GM12801 (cell line): ENCODE measurements around the gene CLNK.

Experiments
- TF ChIP-seq, protein P1 (sequence below): IDR thresholded peaks from one replicate; pipeline ENCODE4 v1.5.1; 2011; ENCODE audit warnings: control low read depth; ENCODE audit not compliant: insufficient read length; ENCODE audit errors: extremely low read depth

Gene CLNK

DNA sequence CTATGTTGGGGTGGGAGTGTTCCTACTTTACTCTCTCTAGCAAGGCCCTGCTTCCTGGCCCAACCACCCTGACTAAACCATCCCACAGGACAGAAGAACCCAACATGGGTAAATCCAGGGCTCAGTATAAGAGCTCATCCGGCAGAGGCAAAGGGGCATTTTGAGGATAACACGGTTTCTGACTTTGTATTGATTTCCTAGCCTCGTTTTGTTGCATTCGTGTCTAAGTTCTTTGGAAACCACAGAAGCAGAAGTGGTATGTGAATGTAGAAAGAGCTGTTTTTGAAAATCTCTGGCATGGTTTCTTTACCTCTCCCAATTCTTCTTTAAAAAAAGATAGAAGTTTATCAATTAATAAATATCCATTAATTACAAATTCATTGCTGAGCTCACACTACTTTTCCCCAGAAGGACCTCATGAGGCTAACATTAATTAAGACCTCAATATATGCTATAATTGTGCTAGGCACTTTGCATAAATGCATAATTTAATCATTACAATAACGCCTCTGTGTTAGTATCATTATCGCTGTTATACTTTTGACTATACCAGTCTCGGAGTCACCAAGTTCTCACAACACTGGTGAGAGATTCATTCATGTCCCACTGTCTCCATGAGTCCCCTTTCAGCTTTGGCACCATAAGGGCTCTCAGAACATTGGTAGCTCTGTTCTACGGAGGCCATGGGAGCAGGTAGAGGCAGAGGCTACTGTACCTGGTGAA, 5.8 kb upstream of the CLNK start:
- TF ChIP-seq, protein P1, sequence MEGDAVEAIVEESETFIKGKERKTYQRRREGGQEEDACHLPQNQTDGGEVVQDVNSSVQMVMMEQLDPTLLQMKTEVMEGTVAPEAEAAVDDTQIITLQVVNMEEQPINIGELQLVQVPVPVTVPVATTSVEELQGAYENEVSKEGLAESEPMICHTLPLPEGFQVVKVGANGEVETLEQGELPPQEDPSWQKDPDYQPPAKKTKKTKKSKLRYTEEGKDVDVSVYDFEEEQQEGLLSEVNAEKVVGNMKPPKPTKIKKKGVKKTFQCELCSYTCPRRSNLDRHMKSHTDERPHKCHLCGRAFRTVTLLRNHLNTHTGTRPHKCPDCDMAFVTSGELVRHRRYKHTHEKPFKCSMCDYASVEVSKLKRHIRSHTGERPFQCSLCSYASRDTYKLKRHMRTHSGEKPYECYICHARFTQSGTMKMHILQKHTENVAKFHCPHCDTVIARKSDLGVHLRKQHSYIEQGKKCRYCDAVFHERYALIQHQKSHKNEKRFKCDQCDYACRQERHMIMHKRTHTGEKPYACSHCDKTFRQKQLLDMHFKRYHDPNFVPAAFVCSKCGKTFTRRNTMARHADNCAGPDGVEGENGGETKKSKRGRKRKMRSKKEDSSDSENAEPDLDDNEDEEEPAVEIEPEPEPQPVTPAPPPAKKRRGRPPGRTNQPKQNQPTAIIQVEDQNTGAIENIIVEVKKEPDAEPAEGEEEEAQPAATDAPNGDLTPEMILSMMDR, result no peak

- TF ChIP-seq, protein P1, result no peak
These were observed 4.3 kb upstream of the CLNK start for GRCh38 chr4:10688846-10689245.

GRCh38 chr4:10688022-10688421, 3.5 kb upstream of the CLNK start:
- TF ChIP-seq, protein P1, result no peak

DNA sequence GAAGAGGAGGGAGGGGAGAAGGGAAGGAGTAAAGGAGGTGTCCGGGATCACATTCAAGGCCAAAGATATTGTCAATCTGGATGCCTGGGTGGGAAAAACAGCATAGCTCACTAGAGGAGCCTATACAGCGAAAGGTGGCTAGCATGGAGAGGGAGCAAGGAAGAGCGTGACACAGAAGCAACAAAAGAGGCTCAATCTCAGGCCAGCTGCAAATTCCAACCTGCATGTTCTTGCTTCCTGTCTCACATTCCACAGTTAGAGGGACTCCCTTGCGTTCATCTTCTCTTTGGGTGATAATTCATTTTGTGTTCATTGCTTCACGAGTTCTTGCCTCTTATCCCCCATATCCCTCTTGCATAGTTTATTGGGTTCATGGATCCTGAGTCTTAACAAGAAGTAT, 3.0 kb upstream of the CLNK start:
- TF ChIP-seq, protein P1, result no peak

- TF ChIP-seq, protein P1, result no peak
These were observed 2.2 kb downstream of the CLNK start for GRCh38 chr4:10682397-10682796.

GRCh38 chr4:10677796-10678497, 6.6 kb downstream of the CLNK start:
- TF ChIP-seq, protein P1, result no peak

DNA sequence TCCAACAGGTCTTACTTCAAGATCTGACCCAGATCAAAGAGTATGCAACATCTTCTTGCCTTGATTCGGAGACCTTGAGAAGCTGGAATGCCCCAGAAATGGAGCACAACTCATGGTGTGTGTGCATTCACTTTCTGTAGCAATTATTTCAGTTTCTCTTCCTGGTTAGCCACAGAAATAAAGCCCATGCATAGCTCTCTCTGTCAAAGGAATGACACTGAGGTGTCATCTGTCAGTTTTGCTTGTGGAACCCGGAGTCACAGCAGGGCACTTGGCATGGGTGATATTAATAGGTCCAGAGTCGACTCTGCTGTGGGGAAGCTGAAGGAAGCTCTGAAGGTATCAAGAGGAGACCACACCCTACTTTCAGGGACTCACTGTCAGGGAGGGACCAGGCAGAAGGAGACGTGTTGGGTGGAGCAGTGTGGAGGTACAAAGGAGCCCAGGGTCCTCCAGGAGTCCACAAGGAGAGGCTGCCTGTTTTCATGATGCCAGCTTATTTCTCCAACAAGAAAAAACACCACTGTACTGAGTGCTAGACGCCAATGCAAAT, 10.7 kb downstream of the CLNK start:
- TF ChIP-seq, protein P1, result no peak
